SK-N-SH (cell line): ENCODE measurements around the gene SIRT5.

Experiments
- EP300 ChIP-seq, 2 experiments: IDR thresholded peaks; 2 replicates each; pipeline versions ENCODE4 v1.4.0 to v1.6.1; 2012; ENCODE audit warnings: borderline replicate concordance in 1 of 2, low read depth in 1 of 2, low read length in 1 of 2
- FOXM1 ChIP-seq: IDR thresholded peaks from 2 replicates; pipeline ENCODE4 v1.4.0; 2012; ENCODE audit warnings: low read depth, mild to moderate bottlenecking
- JUND ChIP-seq: IDR thresholded peaks from 2 replicates; pipeline ENCODE4 v1.4.0; 2012
- MXI1 ChIP-seq: IDR thresholded peaks from 2 replicates; pipeline ENCODE4 v1.6.1; 2012; ENCODE audit warnings: mild to moderate bottlenecking, low read depth, low read length, improper control_type of control experiment
- POLR2AphosphoS5 ChIP-seq: IDR thresholded peaks from 2 replicates; pipeline ENCODE4 v1.6.1; 2012; ENCODE audit warnings: low read depth, low read length
- RCOR1 ChIP-seq: fragments of 150-350 bp; IDR thresholded peaks from 2 replicates; pipeline ENCODE4 v1.6.1; 2017; ENCODE audit warnings: antibody characterized with exemption, low read length
- TEAD4 ChIP-seq: IDR thresholded peaks from 2 replicates; pipeline ENCODE4 v1.4.0; 2012; ENCODE audit warnings: mild to moderate bottlenecking, borderline replicate concordance; ENCODE audit not compliant: insufficient read depth
- YY1 ChIP-seq: IDR thresholded peaks from 2 replicates; pipeline ENCODE4 v1.4.0; 2012; ENCODE audit warnings: low read depth, mild to moderate bottlenecking
- TF ChIP-seq, protein P1 (sequence below): fragments of 200-600 bp; sonication (generic); IDR thresholded peaks from 2 replicates; pipeline ENCODE4 v1.6.1; 2017; ENCODE audit warnings: antibody characterized with exemption, mild to moderate bottlenecking, moderate library complexity
- TF ChIP-seq, protein P2 (sequence below): fragments of 150-350 bp; IDR thresholded peaks from 2 replicates; pipeline ENCODE4 v1.6.1; 2017; ENCODE audit warnings: antibody characterized with exemption, low read length, low read depth, borderline replicate concordance
- TF ChIP-seq, protein P3 (sequence below): IDR thresholded peaks from 2 replicates; pipeline ENCODE4; 2012
- TF ChIP-seq, protein P4 (sequence below): IDR thresholded peaks from 2 replicates; pipeline ENCODE4 v1.4.0; 2012; ENCODE audit warnings: low read depth

DNA sequence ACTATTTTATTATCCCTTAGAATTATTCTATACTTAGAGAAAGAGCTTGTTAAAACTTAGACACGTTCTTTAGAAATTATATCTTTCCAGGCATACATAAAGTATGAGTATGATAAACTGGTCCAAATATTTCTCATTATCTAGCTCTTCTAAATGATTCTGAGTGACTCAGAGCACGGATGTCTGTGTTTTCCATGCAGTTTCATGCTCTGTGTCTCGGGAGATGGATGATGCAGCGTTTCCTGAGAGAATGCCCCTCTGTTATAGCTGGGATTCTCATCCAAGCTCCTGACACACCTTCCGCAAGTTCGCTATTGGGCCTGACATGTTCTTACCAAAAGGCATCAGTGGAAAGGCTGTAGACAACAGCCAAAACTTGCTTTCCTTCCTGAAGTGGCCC lies 19.3 kb downstream of the SIRT5 start:
- TF ChIP-seq, protein P1, sequence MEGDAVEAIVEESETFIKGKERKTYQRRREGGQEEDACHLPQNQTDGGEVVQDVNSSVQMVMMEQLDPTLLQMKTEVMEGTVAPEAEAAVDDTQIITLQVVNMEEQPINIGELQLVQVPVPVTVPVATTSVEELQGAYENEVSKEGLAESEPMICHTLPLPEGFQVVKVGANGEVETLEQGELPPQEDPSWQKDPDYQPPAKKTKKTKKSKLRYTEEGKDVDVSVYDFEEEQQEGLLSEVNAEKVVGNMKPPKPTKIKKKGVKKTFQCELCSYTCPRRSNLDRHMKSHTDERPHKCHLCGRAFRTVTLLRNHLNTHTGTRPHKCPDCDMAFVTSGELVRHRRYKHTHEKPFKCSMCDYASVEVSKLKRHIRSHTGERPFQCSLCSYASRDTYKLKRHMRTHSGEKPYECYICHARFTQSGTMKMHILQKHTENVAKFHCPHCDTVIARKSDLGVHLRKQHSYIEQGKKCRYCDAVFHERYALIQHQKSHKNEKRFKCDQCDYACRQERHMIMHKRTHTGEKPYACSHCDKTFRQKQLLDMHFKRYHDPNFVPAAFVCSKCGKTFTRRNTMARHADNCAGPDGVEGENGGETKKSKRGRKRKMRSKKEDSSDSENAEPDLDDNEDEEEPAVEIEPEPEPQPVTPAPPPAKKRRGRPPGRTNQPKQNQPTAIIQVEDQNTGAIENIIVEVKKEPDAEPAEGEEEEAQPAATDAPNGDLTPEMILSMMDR = no peak
- TF ChIP-seq, protein P2, sequence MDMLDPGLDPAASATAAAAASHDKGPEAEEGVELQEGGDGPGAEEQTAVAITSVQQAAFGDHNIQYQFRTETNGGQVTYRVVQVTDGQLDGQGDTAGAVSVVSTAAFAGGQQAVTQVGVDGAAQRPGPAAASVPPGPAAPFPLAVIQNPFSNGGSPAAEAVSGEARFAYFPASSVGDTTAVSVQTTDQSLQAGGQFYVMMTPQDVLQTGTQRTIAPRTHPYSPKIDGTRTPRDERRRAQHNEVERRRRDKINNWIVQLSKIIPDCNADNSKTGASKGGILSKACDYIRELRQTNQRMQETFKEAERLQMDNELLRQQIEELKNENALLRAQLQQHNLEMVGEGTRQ = no peak
- TF ChIP-seq TEAD4 = no peak
- TF ChIP-seq EP300 (IDR thresholded peaks at IDR 0.05; ENCODE audit: borderline replicate concordance in 1 of 2, low read depth in 1 of 2, low read length in 1 of 2) = no peak
- TF ChIP-seq, protein P3, sequence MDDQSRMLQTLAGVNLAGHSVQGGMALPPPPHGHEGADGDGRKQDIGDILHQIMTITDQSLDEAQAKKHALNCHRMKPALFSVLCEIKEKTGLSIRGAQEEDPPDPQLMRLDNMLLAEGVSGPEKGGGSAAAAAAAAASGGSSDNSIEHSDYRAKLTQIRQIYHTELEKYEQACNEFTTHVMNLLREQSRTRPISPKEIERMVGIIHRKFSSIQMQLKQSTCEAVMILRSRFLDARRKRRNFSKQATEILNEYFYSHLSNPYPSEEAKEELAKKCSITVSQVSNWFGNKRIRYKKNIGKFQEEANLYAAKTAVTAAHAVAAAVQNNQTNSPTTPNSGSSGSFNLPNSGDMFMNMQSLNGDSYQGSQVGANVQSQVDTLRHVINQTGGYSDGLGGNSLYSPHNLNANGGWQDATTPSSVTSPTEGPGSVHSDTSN = peak; percentile 57; the same call in 1 of the 2 replicates
- no peak for TF ChIP-seq POLR2AphosphoS5
- TF ChIP-seq YY1 = no peak
- TF ChIP-seq FOXM1 = no peak
- no peak for TF ChIP-seq MXI1
- no peak for TF ChIP-seq RCOR1
- TF ChIP-seq, protein P4, sequence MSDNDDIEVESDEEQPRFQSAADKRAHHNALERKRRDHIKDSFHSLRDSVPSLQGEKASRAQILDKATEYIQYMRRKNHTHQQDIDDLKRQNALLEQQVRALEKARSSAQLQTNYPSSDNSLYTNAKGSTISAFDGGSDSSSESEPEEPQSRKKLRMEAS = no peak
- peak; percentile 39; the same call in 1 of the 2 replicates for TF ChIP-seq JUND
